HL-60 (cell line): Measurements from ENCODE around the gene BCL2L1.

Source experiments
- DNase-seq, 2 experiments: peaks; one replicate each; pipeline ENCODE4 v3.0.0-alpha.2; 2010 to 2020; ENCODE audit warnings: low read depth in 1 of 2, low spot score in 1 of 2
- H3K27ac ChIP-seq: fragments of 250-450 bp; sonication (Bioruptor Pico); replicated peaks from 2 replicates; pipeline ENCODE4 v1.5.1; 2020; ENCODE audit warnings: mild to moderate bottlenecking, moderate library complexity
- H3K27me3 ChIP-seq: fragments of 250-450 bp; sonication (Bioruptor Pico); 2 replicates; pipeline ENCODE4 v1.5.1; 2021; ENCODE audit warnings: mild to moderate bottlenecking, moderate library complexity; ENCODE audit not compliant: insufficient read depth, poor library complexity, severe bottlenecking
- H3K4me3 ChIP-seq: replicated peaks from 2 replicates; pipeline ENCODE4 v1.5.1; 2011; ENCODE audit warnings: mild to moderate bottlenecking, control low read depth, low read length; ENCODE audit not compliant: insufficient read depth
- CTCF ChIP-seq: IDR thresholded peaks from one replicate; pipeline ENCODE4 v1.5.1; 2011; ENCODE audit warnings: low read length, control low read depth, inconsistent platforms; ENCODE audit not compliant: insufficient read depth
- GABPA ChIP-seq: IDR thresholded peaks from 2 replicates; pipeline ENCODE4 v1.6.1; 2012; ENCODE audit warnings: low read depth
- POLR2AphosphoS5 ChIP-seq: IDR thresholded peaks from 2 replicates; pipeline ENCODE4 v1.6.1; 2012; ENCODE audit warnings: low read depth
- REST ChIP-seq: IDR thresholded peaks from 2 replicates; pipeline ENCODE4 v1.6.1; 2012; ENCODE audit warnings: low read depth; ENCODE audit not compliant: insufficient replicate concordance
- SPI1 ChIP-seq: IDR thresholded peaks from 2 replicates; pipeline ENCODE4 v1.6.1; 2012; ENCODE audit warnings: low read depth, mild to moderate bottlenecking, borderline replicate concordance

Gene BCL2L1

GRCh38 chr20:31708736-31709534, 13.7 kb downstream of the BCL2L1 start:
- Histone ChIP-seq H3K27ac (peak overlapping the region; percentile 41), H3K27me3 (no peaks in the 10 kb centered on the region), H3K4me3 (no peak overlapping the region)
- no peak for DNase-seq
- TF ChIP-seq GABPA, result no peak
- no peak for TF ChIP-seq REST
- no peak for TF ChIP-seq SPI1
- no peak for TF ChIP-seq POLR2AphosphoS5
- TF ChIP-seq CTCF, result no peak

GRCh38 chr20:31707994-31708735, 14.5 kb downstream of the BCL2L1 start:
- Histone ChIP-seq H3K27me3 (no peaks in the 10 kb centered on the region), H3K27ac (peak overlapping the region; percentile 51), H3K4me3 (no peak overlapping the region)
- TF ChIP-seq SPI1 (0 out of 2 replicates have a peak, but pooled peaks have one; percentile 22), POLR2AphosphoS5 (peak; percentile 89), CTCF (no peak)
- DNase-seq, result peak; percentile 59 to 87

GRCh38 chr20:31707258-31707615, 15.4 kb downstream of the BCL2L1 start:
- no peak for TF ChIP-seq CTCF
- TF ChIP-seq SPI1, result no peak
- H3K27ac ChIP-seq, result peak overlapping the region; percentile 66
- H3K27me3 ChIP-seq, result no peaks in the 10 kb centered on the region
- H3K4me3 ChIP-seq, result no peak overlapping the region
- no peak for DNase-seq

- TF ChIP-seq POLR2AphosphoS5 (peak; percentile 68), GABPA (no peak), SPI1 (no peak), CTCF (no peak), REST (no peak)
- peak; percentile 66 to 81 for DNase-seq
- peak overlapping the region; percentile 66 for H3K27ac ChIP-seq
- H3K27me3 ChIP-seq, result no peaks in the 10 kb centered on the region
- H3K4me3 ChIP-seq, result no peak overlapping the region
Measured at GRCh38 chr20:31706607-31707257, 15.9 kb downstream of the BCL2L1 start.
